Measurements from ENCODE around the gene CTIF.

Gene CTIF

DNA sequence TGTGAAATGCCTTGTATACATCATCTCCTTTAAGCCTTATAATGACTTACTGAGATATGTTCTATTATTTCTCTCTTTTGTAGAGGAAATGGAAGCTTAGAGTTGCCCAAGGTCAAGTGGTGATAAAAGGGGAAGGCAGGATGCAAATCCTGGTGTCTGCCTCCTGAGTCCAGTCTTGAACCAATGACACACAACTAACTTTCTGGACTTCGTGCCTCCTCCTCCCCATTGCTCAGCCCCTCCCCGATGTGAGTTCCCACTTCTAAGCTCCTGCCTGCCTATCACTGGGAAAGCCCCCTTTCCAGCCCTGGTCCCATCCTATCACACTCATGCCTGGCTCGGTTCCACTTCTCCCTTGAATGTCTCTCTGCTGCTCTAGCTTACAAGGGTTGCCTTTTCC lies 6.9 kb upstream of the CTIF start:
- TF ChIP-seq PAX5 (IDR thresholded peaks at IDR 0.05; ENCODE audit: insufficient read depth, low read length, severe bottlenecking) (no peak), POLR2AphosphoS5 (IDR thresholded peaks at IDR 0.05; ENCODE audit: low read depth, low read length) (no peak), TAF1 (IDR thresholded peaks at IDR 0.05; ENCODE audit: low read depth, low read length) (no peak), POU2F2 (IDR thresholded peaks at IDR 0.05; ENCODE audit: low read depth, low read length) (no peak), POLR2A (IDR thresholded peaks at IDR 0.05; ENCODE audit: low read depth, low read length) (no peak), SPI1 (IDR thresholded peaks at IDR 0.05; ENCODE audit: low read depth, low read length) (no peak)
- DNase-seq (ENCODE audit: insufficient read length, low spot score) = no peak
- no peak for FAIRE-seq

DNA sequence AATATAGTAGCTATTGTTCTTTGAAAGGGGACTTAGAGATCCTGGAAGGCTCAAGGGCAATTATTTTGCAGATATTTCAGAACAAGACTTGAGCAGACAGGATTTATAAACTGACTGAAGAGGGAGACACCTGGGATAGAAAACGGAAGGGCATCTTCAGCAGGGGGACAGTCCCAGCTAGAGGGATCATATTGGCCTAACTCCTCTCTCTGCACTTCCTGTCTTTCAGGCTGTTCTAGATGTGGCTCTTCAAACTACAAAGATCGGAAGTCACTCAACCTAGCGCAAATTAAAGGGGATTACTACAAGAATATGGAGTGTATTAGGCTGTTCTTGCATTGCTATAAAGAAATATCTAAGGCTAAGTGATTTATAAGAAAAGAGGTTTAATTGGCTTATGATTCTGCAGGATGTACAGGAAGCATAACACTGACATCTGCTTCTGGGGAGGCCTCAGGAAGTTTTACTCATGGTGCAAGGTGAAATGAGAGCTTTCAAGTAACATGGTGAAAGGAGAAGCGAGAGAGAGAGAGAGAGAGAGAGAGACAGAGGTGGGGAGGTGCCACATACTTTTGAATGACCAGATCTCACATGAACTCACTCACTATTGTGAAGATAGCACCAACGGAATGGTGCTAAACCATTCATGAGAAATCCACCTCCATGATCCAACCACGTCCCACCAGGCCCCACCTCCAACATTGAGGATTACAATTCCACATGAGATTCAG lies 5.3 kb upstream of the CTIF start:
- no peak for FAIRE-seq
- DNase-seq (ENCODE audit: insufficient read length, low spot score) = no peak

GRCh38 chr18:48534364-48534763 lies 4.5 kb upstream of the CTIF start:
- FAIRE-seq = no peak
- no peak for DNase-seq (ENCODE audit: insufficient read length, low spot score)
- TF ChIP-seq TAF1 (IDR thresholded peaks at IDR 0.05; ENCODE audit: low read depth, low read length) (no peak), POLR2A (IDR thresholded peaks at IDR 0.05; ENCODE audit: low read depth, low read length) (no peak), SPI1 (IDR thresholded peaks at IDR 0.05; ENCODE audit: low read depth, low read length) (no peak), POLR2AphosphoS5 (IDR thresholded peaks at IDR 0.05; ENCODE audit: low read depth, low read length) (no peak), POU2F2 (IDR thresholded peaks at IDR 0.05; ENCODE audit: low read depth, low read length) (no peak), PAX5 (IDR thresholded peaks at IDR 0.05; ENCODE audit: insufficient read depth, low read length, severe bottlenecking) (no peak)

More for the DNA sequence above, 5.3 kb upstream of the CTIF start:
- TF ChIP-seq PAX5 (IDR thresholded peaks at IDR 0.05; ENCODE audit: insufficient read depth, low read length, severe bottlenecking) (no peak), TAF1 (IDR thresholded peaks at IDR 0.05; ENCODE audit: low read depth, low read length) (no peak), POLR2A (IDR thresholded peaks at IDR 0.05; ENCODE audit: low read depth, low read length) (no peak), POU2F2 (IDR thresholded peaks at IDR 0.05; ENCODE audit: low read depth, low read length) (no peak), SPI1 (IDR thresholded peaks at IDR 0.05; ENCODE audit: low read depth, low read length) (0 out of 2 replicates have a peak, but pooled peaks have one; percentile 3), POLR2AphosphoS5 (IDR thresholded peaks at IDR 0.05; ENCODE audit: low read depth, low read length) (no peak)

DNA sequence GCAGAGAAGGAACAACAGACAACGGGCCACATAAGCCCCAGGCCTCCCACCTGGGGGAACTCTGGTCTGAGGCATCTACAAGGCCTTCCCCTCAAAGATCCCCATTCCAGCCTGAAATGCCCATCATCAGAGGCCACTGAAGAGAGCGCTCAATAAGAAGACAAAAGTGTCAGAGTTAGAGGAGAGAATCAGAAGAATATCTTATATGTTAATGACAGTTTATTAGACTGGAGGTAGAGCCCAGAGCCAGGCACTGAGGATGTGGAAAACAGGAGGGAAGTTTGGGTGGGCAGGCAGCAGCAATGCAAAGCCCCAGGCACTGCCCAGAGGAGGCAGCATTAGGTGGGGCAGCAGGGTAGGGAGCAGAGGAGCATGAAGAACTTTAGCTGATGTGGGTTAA lies 2.9 kb upstream of the CTIF start:
- TF ChIP-seq POLR2A (IDR thresholded peaks at IDR 0.05; ENCODE audit: low read depth, low read length) (no peak), POU2F2 (IDR thresholded peaks at IDR 0.05; ENCODE audit: low read depth, low read length) (no peak), TAF1 (IDR thresholded peaks at IDR 0.05; ENCODE audit: low read depth, low read length) (no peak), SPI1 (IDR thresholded peaks at IDR 0.05; ENCODE audit: low read depth, low read length) (no peak), POLR2AphosphoS5 (IDR thresholded peaks at IDR 0.05; ENCODE audit: low read depth, low read length) (no peak), PAX5 (IDR thresholded peaks at IDR 0.05; ENCODE audit: insufficient read depth, low read length, severe bottlenecking) (no peak)
- FAIRE-seq = no peak
- no peak for DNase-seq (ENCODE audit: insufficient read length, low spot score)

GRCh38 chr18:48536516-48536915 lies 2.3 kb upstream of the CTIF start:
- no peak for FAIRE-seq
- TF ChIP-seq PAX5 (IDR thresholded peaks at IDR 0.05; ENCODE audit: insufficient read depth, low read length, severe bottlenecking) = no peak
- TF ChIP-seq POLR2A (IDR thresholded peaks at IDR 0.05; ENCODE audit: low read depth, low read length) = no peak
- TF ChIP-seq TAF1 (IDR thresholded peaks at IDR 0.05; ENCODE audit: low read depth, low read length) = no peak
- TF ChIP-seq POLR2AphosphoS5 (IDR thresholded peaks at IDR 0.05; ENCODE audit: low read depth, low read length) = no peak
- TF ChIP-seq POU2F2 (IDR thresholded peaks at IDR 0.05; ENCODE audit: low read depth, low read length) = no peak
- no peak for TF ChIP-seq SPI1 (IDR thresholded peaks at IDR 0.05; ENCODE audit: low read depth, low read length)
- no peak for DNase-seq (ENCODE audit: insufficient read length, low spot score)

GRCh38 chr18:48539406-48540250 lies 797 bp downstream of the CTIF start:
- TF ChIP-seq SPI1 (IDR thresholded peaks at IDR 0.05; ENCODE audit: low read depth, low read length) = no peak
- no peak for TF ChIP-seq POLR2A (IDR thresholded peaks at IDR 0.05; ENCODE audit: low read depth, low read length)
- TF ChIP-seq PAX5 (IDR thresholded peaks at IDR 0.05; ENCODE audit: insufficient read depth, low read length, severe bottlenecking) = no peak
- TF ChIP-seq TAF1 (IDR thresholded peaks at IDR 0.05; ENCODE audit: low read depth, low read length) = no peak
- no peak for TF ChIP-seq POU2F2 (IDR thresholded peaks at IDR 0.05; ENCODE audit: low read depth, low read length)
- TF ChIP-seq POLR2AphosphoS5 (IDR thresholded peaks at IDR 0.05; ENCODE audit: low read depth, low read length) = no peak
- DNase-seq (ENCODE audit: insufficient read length, low spot score) (peak; percentile 33), FAIRE-seq (no peak)

DNA sequence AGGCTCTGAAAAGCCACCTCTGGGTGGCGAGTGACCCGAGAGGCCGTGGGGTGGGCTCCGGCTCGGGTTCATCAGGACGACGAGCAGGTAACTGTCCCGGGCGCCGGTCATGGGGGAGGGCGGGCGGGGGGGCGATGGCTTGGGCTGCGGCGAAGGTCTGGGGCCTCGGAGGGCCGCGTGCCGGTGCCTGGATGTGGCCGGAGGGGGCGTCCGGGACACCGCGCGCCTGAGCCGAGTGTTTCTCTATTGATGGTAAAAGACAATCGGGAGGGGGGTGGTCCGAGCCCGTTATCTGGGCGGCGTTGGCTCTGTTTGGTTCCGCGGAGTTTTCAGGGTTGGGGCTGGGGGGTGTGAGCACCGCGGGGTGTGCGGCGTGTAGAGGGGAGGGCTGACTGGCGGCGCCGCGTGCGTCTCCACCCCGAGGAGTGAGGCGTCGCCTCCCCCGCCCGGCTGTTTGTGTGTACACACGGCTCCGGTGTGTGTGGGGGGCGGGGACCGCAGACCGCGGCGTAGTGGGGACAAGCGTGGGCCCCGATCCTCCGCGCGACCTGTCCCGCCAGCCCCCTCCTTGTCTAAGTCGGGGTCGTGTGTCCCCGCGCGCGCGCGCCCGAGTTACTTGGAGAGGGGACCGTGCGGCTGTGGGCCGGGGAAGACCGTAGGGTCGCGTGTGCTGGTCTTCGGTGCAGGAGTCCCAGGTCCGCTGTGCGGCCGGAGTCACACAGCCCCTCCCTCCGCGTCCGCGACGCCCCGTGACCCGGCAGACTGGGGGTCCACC lies 1.6 kb downstream of the CTIF start:
- TF ChIP-seq POLR2AphosphoS5 (IDR thresholded peaks at IDR 0.05; ENCODE audit: low read depth, low read length) (no peak), TAF1 (IDR thresholded peaks at IDR 0.05; ENCODE audit: low read depth, low read length) (no peak), POU2F2 (IDR thresholded peaks at IDR 0.05; ENCODE audit: low read depth, low read length) (no peak), PAX5 (IDR thresholded peaks at IDR 0.05; ENCODE audit: insufficient read depth, low read length, severe bottlenecking) (no peak), POLR2A (IDR thresholded peaks at IDR 0.05; ENCODE audit: low read depth, low read length) (no peak), SPI1 (IDR thresholded peaks at IDR 0.05; ENCODE audit: low read depth, low read length) (no peak)
- DNase-seq (ENCODE audit: insufficient read length, low spot score) = peak; percentile 46
- peak; percentile 50 for FAIRE-seq

DNA sequence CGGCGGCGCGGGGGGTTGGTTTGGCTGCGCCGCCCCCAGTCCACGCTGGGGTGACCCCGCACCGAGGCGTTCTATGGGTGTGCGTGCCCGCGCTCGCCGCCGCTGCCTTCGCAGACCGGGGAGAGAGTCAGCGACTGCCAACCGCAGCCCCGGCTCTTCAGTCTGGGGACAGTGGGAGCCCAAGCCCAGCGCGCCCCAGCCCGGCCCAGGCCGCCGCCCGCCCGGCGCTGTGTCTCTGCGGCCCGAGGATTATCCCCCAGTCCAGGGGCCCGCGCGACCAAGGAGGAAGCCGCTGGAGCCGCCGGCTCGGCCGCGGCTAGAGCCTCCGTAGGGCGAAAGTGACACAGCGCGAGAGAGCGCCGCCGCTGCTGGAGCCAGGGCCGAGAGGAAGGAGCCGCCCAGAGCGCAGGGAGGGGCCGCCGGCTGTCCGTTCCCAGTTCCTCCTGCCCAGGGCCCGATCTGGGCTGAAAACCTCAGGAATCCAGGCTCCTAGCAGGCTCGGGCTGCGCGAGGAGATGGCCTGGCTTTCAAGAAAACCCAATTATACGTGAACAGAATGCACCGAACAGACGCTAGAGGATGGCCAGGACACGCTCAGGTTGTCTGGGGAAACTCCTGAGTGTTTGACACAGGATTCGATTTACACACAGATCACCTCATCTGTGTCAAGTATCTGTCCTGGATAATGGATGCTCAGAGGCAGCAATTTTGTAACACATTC lies 2.4 kb downstream of the CTIF start:
- peak; percentile 64 for FAIRE-seq
- TF ChIP-seq POLR2A (IDR thresholded peaks at IDR 0.05; ENCODE audit: low read depth, low read length) = no peak
- 0 out of 2 replicates have a peak, but pooled peaks have one; percentile 2 for TF ChIP-seq SPI1 (IDR thresholded peaks at IDR 0.05; ENCODE audit: low read depth, low read length)
- TF ChIP-seq TAF1 (IDR thresholded peaks at IDR 0.05; ENCODE audit: low read depth, low read length) = no peak
- no peak for TF ChIP-seq PAX5 (IDR thresholded peaks at IDR 0.05; ENCODE audit: insufficient read depth, low read length, severe bottlenecking)

More for the DNA sequence above, 2.4 kb downstream of the CTIF start:
- peak; percentile 46 for DNase-seq (ENCODE audit: insufficient read length, low spot score)

All from GM12891 (cell line).